HFFc6 (cell line): Measurements from ENCODE around the gene NTSR1. TPM values are rescaled to one million over a fixed set of nuclear protein-coding genes. Genes with fewer than 3 reads are reported as not detected.

ENCODE experiments used
- DNase-seq: peaks from one replicate; pipeline ENCODE4 v3.0.0-alpha.2; 2018
- H3K27ac Mint-ChIP-seq: 2 replicates; pipeline ENCODE4 v1.8.0; 2020; ENCODE audit warnings: mild to moderate bottlenecking, mixed read lengths
- H3K27me3 Mint-ChIP-seq: 2 replicates; pipeline ENCODE4 v1.8.0; 2021; ENCODE audit warnings: mild to moderate bottlenecking, moderate library complexity, mixed read lengths; ENCODE audit not compliant: insufficient read depth
- H3K36me3 Mint-ChIP-seq: 2 replicates; pipeline ENCODE4 v1.8.0; 2021; ENCODE audit warnings: low read depth, mixed read lengths
- H3K4me1 Mint-ChIP-seq: 2 replicates; pipeline ENCODE4 v1.8.0; 2020; ENCODE audit warnings: low read depth, mixed read lengths
- H3K4me3 Mint-ChIP-seq: 2 replicates; pipeline ENCODE4 v1.8.0; 2020; ENCODE audit warnings: mild to moderate bottlenecking, moderate library complexity, mixed read lengths
- H3K9me3 Mint-ChIP-seq: 2 replicates; pipeline ENCODE4 v1.8.0; 2020; ENCODE audit warnings: mild to moderate bottlenecking, mixed read lengths
- total RNA-seq, 6 experiments: library from RNA; stranded (reverse); fragmentation: NEBNext Ultra II Directional; extraction: Animal tissue kit (Norgen Biotek cat#: 25700); gene quantifications; 2 replicates in 1 of 6; 3 replicates in 5 of 6; pipeline ENCODE4 v1.2.3, GENCODE V29; 2021
- TF ChIP-seq, protein P1 (sequence below): fragments of 200-600 bp; sonication (generic); IDR thresholded peaks from 2 replicates; pipeline ENCODE4 v1.5.0; 2021; ENCODE audit warnings: antibody characterized with exemption, mild to moderate bottlenecking

NTSR1 gene
- total RNA-seq, 6 experiments from 2014 or later = 3.1 to 6.5 (median 5.6) TPM

GRCh38 chr20:62772103-62772611, 63.5 kb downstream of the NTSR1 start:
- TF ChIP-seq, protein P1, sequence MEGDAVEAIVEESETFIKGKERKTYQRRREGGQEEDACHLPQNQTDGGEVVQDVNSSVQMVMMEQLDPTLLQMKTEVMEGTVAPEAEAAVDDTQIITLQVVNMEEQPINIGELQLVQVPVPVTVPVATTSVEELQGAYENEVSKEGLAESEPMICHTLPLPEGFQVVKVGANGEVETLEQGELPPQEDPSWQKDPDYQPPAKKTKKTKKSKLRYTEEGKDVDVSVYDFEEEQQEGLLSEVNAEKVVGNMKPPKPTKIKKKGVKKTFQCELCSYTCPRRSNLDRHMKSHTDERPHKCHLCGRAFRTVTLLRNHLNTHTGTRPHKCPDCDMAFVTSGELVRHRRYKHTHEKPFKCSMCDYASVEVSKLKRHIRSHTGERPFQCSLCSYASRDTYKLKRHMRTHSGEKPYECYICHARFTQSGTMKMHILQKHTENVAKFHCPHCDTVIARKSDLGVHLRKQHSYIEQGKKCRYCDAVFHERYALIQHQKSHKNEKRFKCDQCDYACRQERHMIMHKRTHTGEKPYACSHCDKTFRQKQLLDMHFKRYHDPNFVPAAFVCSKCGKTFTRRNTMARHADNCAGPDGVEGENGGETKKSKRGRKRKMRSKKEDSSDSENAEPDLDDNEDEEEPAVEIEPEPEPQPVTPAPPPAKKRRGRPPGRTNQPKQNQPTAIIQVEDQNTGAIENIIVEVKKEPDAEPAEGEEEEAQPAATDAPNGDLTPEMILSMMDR = no peak
- Mint-ChIP-seq H3K4me3 (no peak overlapping the region), H3K27ac (no peak overlapping the region), H3K4me1 (peaks cover 32% of the 10 kb centered on the region), H3K27me3 (peaks cover 16% of the 10 kb centered on the region), H3K36me3 (0 out of 2 replicates have a peak, but pooled peaks cover 4% of the 10 kb centered on the region), H3K9me3 (no peaks in the 10 kb centered on the region)
- no peak for DNase-seq

DNA sequence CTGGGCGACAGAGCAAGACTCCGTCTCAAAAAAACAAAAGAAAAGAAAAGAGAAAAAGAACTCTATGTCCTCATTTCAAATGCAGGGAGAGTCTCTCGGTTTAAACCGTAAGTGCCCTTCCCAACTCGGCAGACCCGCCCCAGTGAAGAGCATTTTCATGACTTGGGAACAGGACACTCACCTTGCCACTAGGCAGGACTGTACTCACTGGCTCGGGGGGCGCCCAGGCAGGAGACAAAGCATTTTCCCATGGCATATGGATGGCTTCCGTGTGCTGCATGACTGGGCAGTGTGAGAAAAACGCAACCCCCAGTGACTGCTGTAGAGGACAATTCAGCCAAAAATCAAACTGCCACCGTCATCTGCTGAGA, 64.0 kb downstream of the NTSR1 start:
- Mint-ChIP-seq H3K9me3 (no peaks in the 10 kb centered on the region), H3K4me1 (peaks cover 34% of the 10 kb centered on the region), H3K36me3 (0 out of 2 replicates have a peak, but pooled peaks cover 4% of the 10 kb centered on the region), H3K27me3 (peaks cover 13% of the 10 kb centered on the region), H3K4me3 (no peak overlapping the region), H3K27ac (no peak overlapping the region)
- TF ChIP-seq, protein P1 = no peak
- no peak for DNase-seq

DNA sequence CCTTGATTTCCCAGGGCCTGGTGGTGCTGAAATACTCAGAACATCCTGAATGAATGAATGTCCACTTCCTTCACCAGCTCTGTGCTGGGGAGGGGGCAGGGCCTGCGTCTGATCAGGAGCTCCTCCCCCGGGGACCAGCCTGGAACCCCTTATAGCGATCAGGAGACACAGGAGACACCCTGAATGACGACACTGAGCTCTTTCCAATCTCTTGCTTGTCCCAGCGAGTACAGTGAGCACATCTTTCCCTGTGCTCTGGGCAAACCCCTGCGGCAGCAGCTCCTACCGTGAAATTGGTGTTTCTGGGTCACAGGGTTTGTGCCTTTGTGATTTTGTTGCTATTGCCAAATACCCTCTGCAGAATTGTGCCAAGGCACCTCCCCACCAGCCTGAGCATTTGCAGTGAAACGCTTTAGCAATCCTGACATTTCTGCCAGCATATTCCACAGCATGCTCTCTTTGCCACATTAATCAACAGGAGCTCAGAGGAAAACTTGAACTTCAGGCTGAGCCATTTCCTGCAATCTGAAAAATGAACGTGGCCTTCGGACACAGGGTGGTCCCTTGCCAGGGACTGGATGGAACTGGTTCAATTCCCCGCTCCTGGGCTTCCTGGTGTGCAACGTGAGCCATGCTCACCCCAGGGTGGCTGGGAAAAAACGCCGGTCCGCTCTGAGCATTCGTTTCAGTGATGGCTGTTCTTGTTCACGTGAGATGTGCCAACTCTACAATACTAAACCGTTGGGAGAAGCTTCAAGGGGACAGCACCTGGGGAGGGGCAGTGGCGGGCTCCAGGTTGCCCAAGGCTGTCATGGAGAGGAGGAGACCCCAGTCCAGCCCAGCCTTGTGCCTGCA, 64.6 kb downstream of the NTSR1 start:
- peaks cover 10% of the 10 kb centered on the region for H3K27me3 Mint-ChIP-seq
- H3K4me3 Mint-ChIP-seq = no peak overlapping the region
- no peaks in the 10 kb centered on the region for H3K9me3 Mint-ChIP-seq
- TF ChIP-seq, protein P1 = no peak
- 0 out of 2 replicates have a peak, but pooled peaks cover 4% of the 10 kb centered on the region for H3K36me3 Mint-ChIP-seq
- peaks cover 31% of the 10 kb centered on the region for H3K4me1 Mint-ChIP-seq
- DNase-seq = no peak
- no peak overlapping the region for H3K27ac Mint-ChIP-seq

DNA sequence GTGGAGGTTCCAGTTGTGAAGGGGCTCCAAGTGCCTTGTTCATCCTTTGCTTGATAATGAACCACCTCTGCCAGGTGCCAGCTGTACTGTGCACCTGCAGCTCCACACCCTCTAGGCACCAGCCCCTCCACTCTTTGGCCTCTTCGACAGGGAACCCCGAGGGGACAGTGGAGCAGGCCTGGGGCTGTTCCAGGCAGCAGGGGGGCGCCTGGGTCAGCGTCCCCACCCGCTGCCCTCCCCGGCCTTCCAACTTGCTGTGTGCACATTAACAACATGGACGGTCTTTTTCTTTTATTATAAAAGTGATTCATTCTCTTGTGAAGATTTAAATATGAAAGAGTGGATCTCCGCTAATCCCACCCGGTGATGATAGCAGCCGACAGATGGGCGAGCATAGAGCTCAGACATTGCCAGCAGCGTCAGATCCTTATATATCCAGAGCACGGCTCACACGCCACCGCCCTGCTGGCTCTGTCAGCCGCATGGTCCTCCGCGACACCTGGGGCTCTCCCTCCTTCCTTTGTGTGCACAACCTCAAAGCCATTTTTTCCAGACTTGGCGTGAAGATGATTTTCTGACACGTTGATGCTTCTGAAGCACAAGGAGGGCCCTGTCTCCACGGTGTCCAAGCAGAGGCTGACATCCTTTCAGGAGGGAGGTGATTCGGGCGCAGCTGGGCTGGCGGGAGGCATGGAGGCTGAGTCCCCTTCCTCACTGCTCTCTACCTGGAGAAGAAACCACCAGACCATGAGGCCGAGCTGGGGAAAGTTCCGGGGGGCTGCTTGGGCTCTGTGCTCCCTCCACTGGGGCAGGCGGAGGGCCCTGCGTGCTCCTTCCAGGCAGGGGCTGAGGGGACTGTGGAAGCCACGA, 65.4 kb downstream of the NTSR1 start:
- H3K36me3 Mint-ChIP-seq = 0 out of 2 replicates have a peak, but pooled peaks cover 4% of the 10 kb centered on the region
- DNase-seq = no peak
- H3K27ac Mint-ChIP-seq = no peak overlapping the region
- no peaks in the 10 kb centered on the region for H3K9me3 Mint-ChIP-seq
- H3K27me3 Mint-ChIP-seq = peaks cover 9% of the 10 kb centered on the region
- peaks cover 22% of the 10 kb centered on the region for H3K4me1 Mint-ChIP-seq
- TF ChIP-seq, protein P1 = no peak
- no peak overlapping the region for H3K4me3 Mint-ChIP-seq

DNA sequence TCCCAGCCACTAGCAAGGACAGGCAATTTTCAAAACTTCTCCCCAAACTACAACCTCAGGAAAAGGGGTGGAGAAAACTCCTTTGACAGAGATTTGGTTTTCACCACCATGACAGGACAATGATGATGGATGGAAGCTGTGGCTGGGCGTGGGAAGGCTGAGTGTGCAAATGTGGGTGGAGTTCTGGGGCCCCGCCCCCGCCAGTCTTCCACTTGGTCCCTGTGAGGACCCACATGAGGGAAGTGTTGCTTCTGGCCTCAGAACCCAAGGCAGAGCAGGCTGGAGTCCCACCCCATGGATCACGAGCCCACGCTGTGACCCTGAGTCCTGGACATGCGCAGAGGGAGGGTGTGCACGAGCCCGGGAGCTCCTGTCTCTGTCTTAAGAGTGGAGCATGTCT, 66.1 kb downstream of the NTSR1 start:
- Mint-ChIP-seq H3K27ac (no peak overlapping the region), H3K4me3 (no peak overlapping the region), H3K27me3 (peaks cover 9% of the 10 kb centered on the region), H3K4me1 (peaks cover 20% of the 10 kb centered on the region), H3K9me3 (no peaks in the 10 kb centered on the region), H3K36me3 (0 out of 2 replicates have a peak, but pooled peaks cover 4% of the 10 kb centered on the region)
- DNase-seq = no peak
- TF ChIP-seq, protein P1 = no peak
